OCI-LY1 (cell line): ENCODE measurements around the gene B3GNT2.
"Not testable (repeated sequence)": the region's sequence is repeated elsewhere in the genome, so short reads cannot be mapped to it uniquely, and the experiment has no call there.

ENCODE experiments used
- H2AFZ ChIP-seq: fragments of 200-600 bp; sonication (generic), shearing (Covaris generic); 2 replicates; pipeline ENCODE4 v1.6.0; 2014; ENCODE audit warnings: antibody characterized with exemption, mild to moderate bottlenecking, low read length
- H3F3A ChIP-seq: fragments of 200-600 bp; sonication (generic), shearing (Covaris generic); 2 replicates; pipeline ENCODE4 v1.6.0; 2014; ENCODE audit warnings: mild to moderate bottlenecking, antibody characterized with exemption, low read length, moderate library complexity; ENCODE audit not compliant: insufficient read depth
- H3K27ac ChIP-seq: fragments of 200-600 bp; sonication (generic); 2 replicates; pipeline ENCODE4 v1.5.1; 2014; ENCODE audit warnings: low read length, mixed run types, mild to moderate bottlenecking, low read depth; ENCODE audit not compliant: poor library complexity, severe bottlenecking
- H3K27me3 ChIP-seq: fragments of 200-600 bp; sonication (generic); 2 replicates; pipeline ENCODE4 v1.6.0; 2014; ENCODE audit warnings: antibody characterized with exemption, mild to moderate bottlenecking, low read length, moderate library complexity; ENCODE audit not compliant: insufficient read depth
- H3K36me3 ChIP-seq: fragments of 200-600 bp; sonication (generic); 2 replicates; pipeline ENCODE4 v1.6.1; 2014; ENCODE audit warnings: mild to moderate bottlenecking, antibody characterized with exemption, low read length, moderate library complexity, mixed read lengths; ENCODE audit not compliant: insufficient read depth
- H3K4me1 ChIP-seq: fragments of 200-600 bp; sonication (generic); 2 replicates; pipeline ENCODE4 v1.5.1; 2014; ENCODE audit warnings: mild to moderate bottlenecking, low read length, moderate library complexity; ENCODE audit not compliant: insufficient read depth, severe bottlenecking
- H3K4me2 ChIP-seq: fragments of 200-600 bp; sonication (generic), shearing (Covaris generic); 2 replicates; pipeline ENCODE4 v1.6.1; 2014; ENCODE audit warnings: low read length
- H3K4me3 ChIP-seq: fragments of 200-600 bp; sonication (generic); 2 replicates; pipeline ENCODE4 v1.5.1; 2014; ENCODE audit warnings: low read length, low read depth, mild to moderate bottlenecking, mixed read lengths; ENCODE audit not compliant: poor library complexity, severe bottlenecking
- H3K79me2 ChIP-seq: fragments of 200-600 bp; shearing (Covaris generic); 2 replicates; pipeline ENCODE4 v1.6.1; 2016; ENCODE audit warnings: mixed run types, low read length, mixed read lengths; ENCODE audit not compliant: insufficient read depth
- H3K9ac ChIP-seq: fragments of 200-600 bp; sonication (generic), shearing (Covaris generic); 2 replicates; pipeline ENCODE4 v1.6.1; 2014; ENCODE audit warnings: mild to moderate bottlenecking, low read length, mixed read lengths
- H3K9me2 ChIP-seq: fragments of 200-600 bp; sonication (generic), shearing (Covaris generic); 2 replicates; pipeline ENCODE4 v1.6.1; 2014; ENCODE audit warnings: low read depth, mild to moderate bottlenecking, low read length, mixed read lengths
- H3K9me3 ChIP-seq: fragments of 200-600 bp; shearing (Covaris generic); 2 replicates; pipeline ENCODE4 v1.6.1; 2014; ENCODE audit warnings: low read length, mixed read lengths
- H4K20me1 ChIP-seq: fragments of 200-600 bp; sonication (generic), shearing (Covaris generic); 2 replicates; pipeline ENCODE4 v1.6.0; 2016; ENCODE audit warnings: mild to moderate bottlenecking, low read length; ENCODE audit not compliant: insufficient read depth
- EZH2 ChIP-seq: fragments of 200-600 bp; sonication (generic), shearing (Covaris generic); IDR thresholded peaks from 2 replicates; pipeline ENCODE4 v1.8.0; 2017; ENCODE audit warnings: borderline replicate concordance, mixed run types, mild to moderate bottlenecking, antibody characterized with exemption, low read length, moderate library complexity, mixed read lengths
- TF ChIP-seq, protein P1 (sequence below): fragments of 200-600 bp; sonication (generic), shearing (Covaris generic); IDR thresholded peaks from 2 replicates; pipeline ENCODE4 v1.5.1; 2017; ENCODE audit warnings: mild to moderate bottlenecking, antibody characterized with exemption, low read length, moderate library complexity, mixed read lengths

Gene B3GNT2

DNA sequence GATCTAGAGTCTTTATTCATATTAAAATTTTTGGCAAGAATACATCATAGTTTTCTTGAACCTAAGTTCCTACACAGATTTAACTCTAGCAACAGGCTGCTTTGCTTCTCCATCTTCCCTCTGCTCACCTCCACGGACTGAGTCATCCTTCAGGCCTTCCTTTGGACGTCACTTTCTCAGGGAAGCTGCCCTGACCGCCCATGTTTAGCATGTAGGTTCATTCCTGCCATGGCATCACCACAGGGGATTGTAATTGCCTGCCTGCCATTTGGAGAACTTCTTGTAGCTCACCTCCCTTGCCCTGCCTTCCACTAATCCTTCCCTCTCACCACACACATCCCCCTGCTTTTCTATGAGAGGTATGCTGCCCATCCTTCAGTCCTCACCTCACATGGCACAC lies 43.9 kb upstream of the B3GNT2 start:
- no peaks in the 10 kb centered on the region for H3K79me2 ChIP-seq
- H2AFZ ChIP-seq = no peak overlapping the region
- no peak overlapping the region for H3K9ac ChIP-seq
- TF ChIP-seq, protein P1, sequence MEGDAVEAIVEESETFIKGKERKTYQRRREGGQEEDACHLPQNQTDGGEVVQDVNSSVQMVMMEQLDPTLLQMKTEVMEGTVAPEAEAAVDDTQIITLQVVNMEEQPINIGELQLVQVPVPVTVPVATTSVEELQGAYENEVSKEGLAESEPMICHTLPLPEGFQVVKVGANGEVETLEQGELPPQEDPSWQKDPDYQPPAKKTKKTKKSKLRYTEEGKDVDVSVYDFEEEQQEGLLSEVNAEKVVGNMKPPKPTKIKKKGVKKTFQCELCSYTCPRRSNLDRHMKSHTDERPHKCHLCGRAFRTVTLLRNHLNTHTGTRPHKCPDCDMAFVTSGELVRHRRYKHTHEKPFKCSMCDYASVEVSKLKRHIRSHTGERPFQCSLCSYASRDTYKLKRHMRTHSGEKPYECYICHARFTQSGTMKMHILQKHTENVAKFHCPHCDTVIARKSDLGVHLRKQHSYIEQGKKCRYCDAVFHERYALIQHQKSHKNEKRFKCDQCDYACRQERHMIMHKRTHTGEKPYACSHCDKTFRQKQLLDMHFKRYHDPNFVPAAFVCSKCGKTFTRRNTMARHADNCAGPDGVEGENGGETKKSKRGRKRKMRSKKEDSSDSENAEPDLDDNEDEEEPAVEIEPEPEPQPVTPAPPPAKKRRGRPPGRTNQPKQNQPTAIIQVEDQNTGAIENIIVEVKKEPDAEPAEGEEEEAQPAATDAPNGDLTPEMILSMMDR = no peak
- TF ChIP-seq EZH2 = no peak
- H4K20me1 ChIP-seq = no peaks in the 10 kb centered on the region
- no peak overlapping the region for H3K4me3 ChIP-seq
- H3K4me1 ChIP-seq = peaks cover 3% of the 10 kb centered on the region
- no peaks in the 10 kb centered on the region for H3K27me3 ChIP-seq
- no peaks in the 10 kb centered on the region for H3K9me2 ChIP-seq
- peaks cover 7% of the 10 kb centered on the region; the same call in 1 of the 2 replicates for H3K9me3 ChIP-seq
- no peak overlapping the region for H3K27ac ChIP-seq
- H3K4me2 ChIP-seq = no peak overlapping the region
- peaks cover 3% of the 10 kb centered on the region; the same call in 1 of the 2 replicates for H3F3A ChIP-seq
- H3K36me3 ChIP-seq = no peaks in the 10 kb centered on the region

DNA sequence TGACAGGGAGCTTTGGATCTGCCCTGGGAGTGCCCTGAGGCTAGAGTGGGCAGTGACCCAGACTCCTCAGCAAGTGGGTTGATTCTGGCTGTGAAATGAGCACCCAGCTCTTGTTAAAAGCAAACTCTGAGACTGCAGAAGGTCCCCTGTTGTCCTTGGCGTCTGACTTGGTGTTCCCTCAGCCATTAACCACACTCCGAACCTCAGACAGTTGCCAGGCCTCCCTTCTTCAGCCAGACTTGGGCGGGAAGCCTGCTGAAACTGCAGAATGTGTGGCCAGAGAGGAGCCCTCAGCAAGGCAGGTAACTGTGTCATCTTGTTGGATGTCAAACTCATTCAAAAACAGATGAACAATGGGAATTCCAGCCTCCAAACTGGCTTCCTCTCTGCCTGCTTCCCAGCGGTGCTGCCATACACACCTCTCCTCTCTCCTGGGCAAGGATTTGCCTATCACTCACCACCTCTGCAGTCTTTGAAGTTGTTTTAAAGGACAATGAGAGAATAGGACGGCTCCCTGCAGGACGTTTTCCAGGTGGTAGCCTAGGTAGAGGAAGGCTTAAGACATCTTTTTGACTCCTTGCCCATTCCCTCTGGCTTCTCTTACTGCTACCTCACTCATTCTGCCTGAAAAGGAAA lies 38.9 kb upstream of the B3GNT2 start:
- no peaks in the 10 kb centered on the region for H4K20me1 ChIP-seq
- no peak overlapping the region for H3K4me2 ChIP-seq
- no peaks in the 10 kb centered on the region for H3K36me3 ChIP-seq
- no peak overlapping the region for H3K9ac ChIP-seq
- no peaks in the 10 kb centered on the region for H3K27me3 ChIP-seq
- H3F3A ChIP-seq = no peaks in the 10 kb centered on the region
- no peaks in the 10 kb centered on the region for H3K79me2 ChIP-seq
- H3K9me2 ChIP-seq = no peaks in the 10 kb centered on the region
- no peak overlapping the region for H3K27ac ChIP-seq
- H3K9me3 ChIP-seq = peaks cover 7% of the 10 kb centered on the region; the same call in 1 of the 2 replicates
- no peak overlapping the region for H3K4me3 ChIP-seq
- H3K4me1 ChIP-seq = peaks cover 13% of the 10 kb centered on the region
- TF ChIP-seq EZH2 = no peak
- TF ChIP-seq, protein P1 = no peak
- H2AFZ ChIP-seq = no peak overlapping the region

DNA sequence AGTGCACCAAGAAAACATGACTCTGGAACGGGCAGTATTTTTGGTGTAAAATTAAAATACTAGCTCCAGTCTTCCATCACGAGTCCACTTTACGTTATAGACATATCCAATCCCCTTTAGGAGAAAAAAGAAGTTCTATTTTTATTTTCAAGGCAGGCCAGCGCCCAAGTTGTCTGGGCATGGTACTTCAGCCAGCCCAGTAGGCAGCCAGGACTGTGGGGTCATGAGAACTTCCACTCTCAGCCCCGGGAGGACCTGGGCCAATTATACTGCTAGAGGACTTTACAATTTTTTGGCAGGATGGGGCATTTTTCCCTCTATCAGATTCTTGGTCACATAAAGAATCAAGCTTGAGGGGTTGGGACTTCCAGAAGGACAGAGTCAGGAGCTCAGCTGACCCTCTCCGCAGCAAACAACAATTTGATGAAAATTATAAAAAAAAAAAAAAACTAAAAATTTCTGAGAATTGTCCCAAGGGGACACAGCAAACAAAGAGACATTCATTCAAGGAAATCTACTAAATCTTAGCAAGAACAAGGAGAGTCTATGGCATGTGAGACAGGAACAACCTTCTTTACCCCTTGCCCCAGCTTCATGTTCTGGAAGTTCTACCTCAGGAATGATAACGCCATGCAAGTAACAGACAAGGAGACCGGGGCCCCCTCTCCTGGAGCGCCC lies 37.3 kb upstream of the B3GNT2 start:
- Histone ChIP-seq H3K79me2 (no peaks in the 10 kb centered on the region), H3K9me2 (no peaks in the 10 kb centered on the region), H3K9me3 (peaks cover 7% of the 10 kb centered on the region; the same call in 1 of the 2 replicates), H2AFZ (no peak overlapping the region), H3K27me3 (no peaks in the 10 kb centered on the region), H4K20me1 (no peaks in the 10 kb centered on the region), H3F3A (no peaks in the 10 kb centered on the region), H3K4me3 (no peak overlapping the region), H3K27ac (no peak overlapping the region), H3K4me2 (no peak overlapping the region), H3K9ac (no peak overlapping the region), H3K4me1 (peaks cover 13% of the 10 kb centered on the region), H3K36me3 (no peaks in the 10 kb centered on the region)
- no peak for TF ChIP-seq EZH2
- TF ChIP-seq, protein P1 = no peak

DNA sequence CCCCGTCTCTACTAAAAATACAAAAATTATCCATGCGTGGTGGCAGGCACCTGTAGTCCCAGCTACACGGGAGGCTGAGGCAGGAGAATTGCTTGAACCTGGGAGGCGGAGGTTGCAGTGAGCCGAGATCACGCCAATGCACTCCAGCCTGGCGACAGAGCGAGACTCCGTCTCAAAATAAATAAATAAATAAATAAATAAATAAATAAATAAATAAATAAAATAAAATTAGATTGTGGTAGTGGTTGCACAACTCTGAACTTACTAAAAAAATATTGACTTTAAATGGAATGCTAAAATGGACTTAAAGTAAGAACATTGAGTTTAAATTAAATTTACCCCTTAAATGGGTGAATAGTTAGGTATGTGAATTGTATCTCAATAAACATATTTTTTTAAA lies 35.2 kb upstream of the B3GNT2 start:
- H3K27me3 ChIP-seq, H3K9me3 ChIP-seq, H3K36me3 ChIP-seq, H4K20me1 ChIP-seq, H3K27ac ChIP-seq, H3K9me2 ChIP-seq, H3K4me2 ChIP-seq, H3K79me2 ChIP-seq, H3F3A ChIP-seq, H3K9ac ChIP-seq, H3K4me3 ChIP-seq, H2AFZ ChIP-seq: not testable (repeated sequence)
- peaks cover 27% of the 10 kb centered on the region for H3K4me1 ChIP-seq
